ENCODE measurements around the gene FETUB.

Gene FETUB

DNA sequence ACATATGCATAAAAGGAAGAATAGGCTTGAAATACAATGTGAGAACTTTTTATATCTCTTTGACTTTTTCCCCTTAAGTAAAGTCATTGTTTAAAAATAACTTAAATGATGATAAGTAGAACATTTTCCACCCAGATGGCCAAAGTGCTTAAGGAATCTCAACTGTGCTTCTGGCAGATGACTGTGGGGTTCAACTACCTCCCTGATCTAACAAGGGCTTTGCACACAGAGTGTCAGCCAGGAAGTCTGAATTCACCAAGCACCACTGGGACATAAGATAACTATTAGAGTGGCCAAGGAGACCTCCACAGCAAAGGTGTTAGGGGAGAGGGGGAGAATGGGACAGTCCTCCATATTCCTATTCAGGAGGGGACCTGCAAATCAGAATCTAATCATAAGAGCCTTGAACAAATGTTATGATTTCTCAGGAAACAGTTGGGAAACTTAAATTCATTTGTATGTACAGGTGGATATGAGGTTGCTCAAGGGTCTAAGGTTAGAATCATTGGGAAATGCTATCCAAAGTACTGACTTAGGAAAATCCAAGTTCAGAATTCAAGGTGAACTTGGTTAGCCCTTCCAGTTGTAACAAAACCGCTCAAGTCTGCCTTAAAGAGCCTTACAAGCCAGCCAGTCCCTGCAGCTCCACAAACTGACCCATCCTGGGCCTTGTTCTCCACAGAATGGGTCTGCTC lies at the start of gene FETUB:
TSS of gene FETUB (plus strand) at position 622 of the 695 bp plus-strand sequence. CDS start at position 684, 62 bp downstream.
- no peak for DNase-seq

- DNase-seq, result no peak
Observed at GRCh38 chr3:186590580-186591295, 49.5 kb upstream of the FETUB start.

GRCh38 chr3:186592682-186593081 lies 47.5 kb upstream of the FETUB start:
- DNase-seq, result no peak

DNA sequence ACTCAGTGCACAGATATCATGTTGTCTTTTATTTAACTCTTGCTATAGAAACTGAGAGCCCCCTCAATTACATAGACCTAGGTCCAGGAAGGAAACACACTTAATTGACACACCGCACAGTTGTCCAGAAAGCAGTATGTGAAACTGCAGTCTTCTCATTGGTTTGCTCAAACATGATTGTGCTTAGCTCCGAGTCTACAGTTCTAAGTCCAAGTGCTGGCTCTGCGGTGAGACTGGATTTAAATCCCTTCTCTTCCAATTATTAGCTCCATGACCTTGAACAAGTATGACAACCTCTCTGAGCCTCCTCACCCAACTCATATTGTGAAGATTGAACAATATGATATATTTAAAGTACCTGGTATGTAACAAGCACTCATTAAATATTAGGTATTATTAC lies 46.3 kb upstream of the FETUB start:
- DNase-seq, result no peak

- DNase-seq, result no peak
Observed at GRCh38 chr3:186594591-186595113, 45.5 kb upstream of the FETUB start.

DNA sequence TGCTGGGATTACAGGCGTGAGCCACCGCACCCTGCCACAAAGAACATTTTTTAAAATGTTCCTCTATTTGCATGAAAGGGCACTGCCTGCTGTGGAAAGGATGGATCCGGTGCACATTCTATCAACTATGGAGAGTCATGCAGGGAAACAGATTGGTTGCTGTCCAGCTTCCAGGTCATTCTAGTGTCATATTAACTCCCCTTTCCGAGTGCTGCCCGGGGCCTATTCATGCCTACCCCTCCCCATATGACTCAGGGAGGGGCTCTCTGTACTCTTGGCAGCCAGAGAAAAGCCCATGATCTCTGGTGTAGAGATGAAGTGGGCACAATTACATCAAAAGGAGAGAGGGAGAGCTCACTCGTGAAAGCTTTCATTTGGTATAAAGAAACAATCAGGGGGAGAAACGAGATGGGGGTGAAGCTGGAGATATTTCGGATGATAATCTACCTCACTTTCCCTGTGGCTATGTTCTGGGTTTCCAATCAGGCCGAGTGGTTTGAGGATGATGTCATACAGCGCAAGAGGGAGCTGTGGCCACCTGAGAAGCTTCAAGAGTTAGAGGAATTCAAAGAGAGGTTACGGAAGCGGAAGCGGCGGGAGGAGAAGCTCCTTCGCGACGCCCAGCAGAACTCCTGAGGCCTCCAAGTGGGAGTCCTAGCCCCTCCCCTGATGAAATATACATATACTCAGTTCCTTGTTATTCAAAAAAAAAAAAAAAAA lies 43.5 kb upstream of the FETUB start:
- DNase-seq, result no peak

DNA sequence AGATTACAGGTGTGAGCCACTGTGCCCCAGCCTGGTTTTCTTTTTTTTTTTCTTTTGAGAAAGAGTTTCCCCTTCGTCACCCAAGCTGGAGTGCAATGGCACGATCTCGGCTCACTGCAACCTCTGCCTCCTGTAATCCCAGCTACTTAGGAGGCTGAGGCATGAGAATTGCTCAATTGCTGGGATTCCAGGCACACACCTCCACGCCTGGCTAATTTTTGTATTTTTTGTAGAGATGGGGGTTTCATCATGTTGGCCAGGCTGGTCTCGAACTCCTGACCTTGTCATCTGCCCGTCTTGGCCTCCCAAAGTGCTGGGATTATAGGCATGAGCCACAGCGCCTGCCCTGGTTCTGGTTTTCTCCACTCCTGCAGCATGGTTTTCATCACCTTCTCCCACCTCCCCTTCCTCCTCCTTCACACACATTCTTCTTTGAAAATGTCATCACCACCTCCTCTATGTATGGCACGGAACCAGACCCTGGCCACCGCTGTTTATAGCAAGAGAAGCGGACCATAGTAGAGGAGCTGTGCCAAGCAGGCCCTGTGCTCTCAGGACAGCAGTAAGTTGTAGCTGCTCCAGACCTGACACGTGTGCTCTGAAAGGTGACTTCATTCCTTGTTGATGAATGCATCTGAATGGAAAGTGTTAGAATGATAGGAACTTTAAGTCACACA lies 42.0 kb upstream of the FETUB start:
- no peak for DNase-seq

DNA sequence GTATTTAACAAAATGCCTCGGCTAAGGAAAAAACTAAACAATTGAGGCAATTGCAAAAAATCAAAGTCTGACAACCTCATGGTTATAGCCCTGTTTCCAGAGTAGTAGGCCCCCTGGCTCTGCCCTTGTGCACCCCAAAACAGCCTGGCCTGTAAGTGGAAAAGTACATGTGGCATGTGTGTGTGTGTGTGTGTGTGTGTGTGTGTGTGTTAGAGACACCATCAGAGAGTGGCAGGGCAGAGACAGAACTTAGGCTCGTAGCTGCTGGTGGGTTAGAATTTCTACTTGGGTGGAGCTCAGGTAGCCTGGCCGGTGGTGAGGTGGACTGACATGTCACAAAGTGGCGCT lies 41.4 kb upstream of the FETUB start:
- no peak for DNase-seq

DNA sequence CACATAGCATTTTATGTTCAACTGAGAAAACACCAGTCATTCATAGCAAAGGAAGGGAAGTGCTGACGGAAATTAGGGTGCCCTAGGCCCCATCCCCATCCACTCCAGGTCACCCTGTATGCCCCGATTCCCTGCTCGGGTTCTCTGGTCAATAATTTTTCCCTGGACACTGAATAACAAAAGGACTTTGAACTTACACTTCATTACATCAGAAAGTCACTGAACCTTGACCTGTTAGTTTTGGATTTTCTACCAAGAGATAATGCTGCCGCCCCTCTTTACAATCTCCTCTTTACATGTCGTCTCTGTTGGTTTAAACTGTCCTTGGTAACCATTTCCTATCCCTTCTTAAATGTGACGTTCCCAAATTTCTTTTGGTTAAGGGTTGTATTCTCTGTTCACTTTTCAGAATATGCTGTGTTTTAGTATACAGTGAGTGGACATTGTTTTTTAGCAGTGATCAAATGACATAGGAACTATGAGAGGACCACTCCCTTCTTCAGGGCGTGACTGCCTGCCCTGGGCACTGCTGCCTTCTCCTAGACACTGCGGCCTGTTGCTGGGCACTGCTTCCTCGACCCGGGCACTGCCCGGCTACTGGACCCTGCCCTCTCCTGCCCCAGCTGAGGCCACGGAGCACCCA lies 40.9 kb upstream of the FETUB start:
- DNase-seq, result no peak

DNA sequence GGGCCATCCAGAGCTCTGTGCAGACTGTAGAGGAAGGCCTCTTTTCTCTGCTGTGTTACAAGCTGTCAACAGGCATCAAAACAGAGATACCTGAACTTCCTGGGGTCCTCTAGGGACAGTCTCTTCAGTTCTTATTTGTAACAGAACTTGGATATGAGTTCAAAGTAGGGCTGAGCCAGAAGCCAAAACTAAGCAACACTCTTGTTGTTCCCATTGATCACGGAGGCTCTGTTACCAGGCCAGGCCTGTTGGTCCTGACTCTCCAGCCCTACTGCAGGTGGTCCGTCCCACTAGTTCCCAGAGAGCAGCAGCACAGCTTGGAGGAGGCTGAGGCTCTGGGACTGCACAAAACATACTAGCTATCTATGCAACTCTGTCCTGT lies 40.4 kb upstream of the FETUB start:
- DNase-seq, result no peak

DNA sequence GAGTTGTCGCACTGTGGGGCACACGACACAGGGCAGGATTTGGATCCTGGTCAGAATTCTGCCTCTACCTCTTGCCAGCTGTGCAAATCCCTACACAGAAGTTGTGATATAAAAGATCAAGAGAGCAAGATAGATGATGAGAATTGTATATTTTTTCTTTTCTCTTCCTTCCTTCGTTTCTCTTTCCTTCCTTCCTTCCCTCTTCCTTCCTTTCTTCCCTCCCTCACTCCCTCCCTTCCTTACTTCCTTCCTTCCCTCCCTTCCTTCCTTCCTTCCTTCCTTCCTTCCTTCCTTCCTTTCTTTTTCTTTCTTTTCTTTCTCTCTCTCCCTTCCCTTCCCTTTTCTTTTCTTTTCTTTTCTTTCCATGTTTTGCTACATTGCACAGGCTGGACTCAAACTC lies 39.3 kb upstream of the FETUB start:
- no peak for DNase-seq

DNA sequence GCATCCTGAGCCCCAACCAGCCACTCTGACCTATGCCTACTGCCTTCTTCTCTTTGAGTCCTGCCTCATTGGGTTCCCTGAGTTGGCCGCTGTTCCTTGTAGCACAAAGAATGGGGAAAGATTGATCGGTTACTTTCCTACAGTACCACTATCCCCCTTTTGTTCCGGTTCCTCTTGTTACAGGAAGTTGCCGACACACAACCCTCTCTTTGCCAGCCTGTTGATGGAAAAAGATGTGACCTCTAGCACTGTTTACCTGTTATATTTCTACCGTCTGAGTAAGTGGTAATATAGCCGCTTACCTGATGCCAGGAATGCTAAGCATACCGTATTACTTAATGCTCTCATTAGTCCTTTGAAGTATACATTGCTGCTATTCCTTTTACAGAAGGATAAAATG lies 37.0 kb upstream of the FETUB start:
- DNase-seq, result no peak

DNA sequence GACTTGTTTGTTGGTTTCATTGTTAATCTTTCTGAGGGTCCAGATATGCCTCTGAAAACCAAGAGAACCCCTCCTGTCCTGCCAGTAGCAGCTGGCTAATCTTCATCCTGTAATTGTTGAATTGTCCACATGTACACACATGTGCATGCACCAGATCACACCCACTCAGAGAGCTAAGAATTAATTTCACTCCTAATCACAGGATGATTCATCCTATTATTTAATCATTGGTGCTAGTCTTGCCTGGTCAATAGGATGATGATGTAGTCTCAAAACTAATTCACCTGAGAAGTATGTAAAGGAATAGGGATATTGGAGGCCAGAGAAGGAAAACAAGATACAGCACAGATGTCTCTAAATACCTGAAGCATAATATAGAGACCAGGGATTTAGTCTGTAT lies 35.1 kb upstream of the FETUB start:
- DNase-seq, result no peak

GRCh38 chr3:186605561-186606545 lies 34.3 kb upstream of the FETUB start:
- no peak for DNase-seq

GRCh38 chr3:186608624-186609215 lies 31.5 kb upstream of the FETUB start:
- no peak for DNase-seq

GRCh38 chr3:186609247-186609868 lies 30.8 kb upstream of the FETUB start:
- no peak for DNase-seq

DNA sequence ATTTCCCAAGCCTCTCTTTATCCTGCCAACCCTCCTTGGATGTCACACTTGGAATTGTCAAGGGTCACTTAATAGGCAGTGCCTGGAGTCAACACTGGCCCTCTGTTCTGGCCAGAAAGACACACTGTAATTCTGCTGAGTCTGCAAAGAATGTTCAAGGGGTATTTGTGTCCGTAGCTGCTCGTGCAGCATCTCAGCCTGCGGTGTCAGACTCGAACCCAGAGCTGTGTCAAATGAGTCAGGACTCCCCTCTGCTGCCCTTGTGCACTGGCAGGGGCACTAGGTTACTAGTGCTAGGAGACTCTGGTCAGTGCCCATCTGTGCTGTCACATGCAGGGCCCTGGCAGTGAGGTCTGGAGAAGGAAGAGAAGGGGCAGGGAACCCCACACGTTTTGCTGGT lies 28.1 kb upstream of the FETUB start:
- no peak for DNase-seq

GRCh38 chr3:186612721-186613636 lies 27.2 kb upstream of the FETUB start, which contains the start of gene AHSG:
Gene AHSG (plus strand): TSS chr3:186613060. CDS start chr3:186613142, 82 bp downstream.
- DNase-seq, result no peak

- DNase-seq, result no peak
Observed at GRCh38 chr3:186613637-186614265, 26.4 kb upstream of the FETUB start.
